ENCODE data around the gene ABCB10.
A peak's percentile ranks its signal among the peaks of the same experiment; 100 is the strongest.
"Not testable (repeated sequence)": the region's sequence is repeated elsewhere in the genome, so short reads cannot be mapped to it uniquely, and the experiment has no call there.

Gene ABCB10

GRCh38 chr1:229558460-229559335, at the start of gene ABCB10:
TSS of gene ABCB10 (minus strand) at chr1:229558707. CDS start at chr1:229558652, 55 bp downstream.
- peak; percentile 92 for DNase-seq

DNA sequence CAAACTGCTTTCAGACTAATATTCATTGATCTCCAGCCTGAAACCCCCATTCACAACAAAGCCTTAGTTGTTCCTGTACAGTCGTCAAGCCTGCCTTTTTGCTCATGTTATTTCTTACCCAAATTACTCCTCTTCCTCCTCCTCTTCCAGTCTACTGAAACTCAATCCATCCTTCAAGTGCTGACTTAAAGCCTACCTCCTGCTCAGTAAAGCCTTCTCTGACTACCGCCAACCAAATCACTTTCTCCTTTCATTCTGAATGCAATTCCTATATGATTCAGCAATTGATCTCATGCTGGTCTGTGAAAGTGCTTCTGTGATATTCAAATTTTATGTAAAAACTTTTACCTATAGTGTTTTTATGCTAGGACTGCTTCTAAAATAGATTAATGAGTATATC, 48.9 kb upstream of the ABCB10 start:
- DNase-seq: no peak

- no peak for DNase-seq
Measured at GRCh38 chr1:229603371-229604005, 45.0 kb upstream of the ABCB10 start.

DNA sequence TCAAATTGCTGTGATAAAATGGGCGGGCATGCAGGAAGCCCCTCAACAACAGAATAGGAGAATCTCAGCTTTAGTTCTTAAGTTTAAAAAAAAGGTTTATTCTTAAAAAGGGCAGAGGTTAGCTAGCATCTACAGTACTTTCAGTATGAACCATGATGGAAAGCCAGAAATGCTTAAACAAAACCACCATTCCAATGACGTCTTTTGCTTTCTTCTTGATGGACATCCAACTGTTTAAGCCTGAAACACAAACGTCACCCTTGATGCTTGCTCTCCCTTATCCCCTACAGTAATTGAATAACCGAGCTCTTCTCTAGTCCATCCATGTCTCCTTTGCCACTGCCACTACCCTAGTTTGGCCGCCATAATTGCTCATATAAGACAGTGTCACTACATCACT, 41.7 kb upstream of the ABCB10 start:
- DNase-seq: no peak

GRCh38 chr1:229599218-229599954, 40.9 kb upstream of the ABCB10 start:
- no peak for DNase-seq

DNA sequence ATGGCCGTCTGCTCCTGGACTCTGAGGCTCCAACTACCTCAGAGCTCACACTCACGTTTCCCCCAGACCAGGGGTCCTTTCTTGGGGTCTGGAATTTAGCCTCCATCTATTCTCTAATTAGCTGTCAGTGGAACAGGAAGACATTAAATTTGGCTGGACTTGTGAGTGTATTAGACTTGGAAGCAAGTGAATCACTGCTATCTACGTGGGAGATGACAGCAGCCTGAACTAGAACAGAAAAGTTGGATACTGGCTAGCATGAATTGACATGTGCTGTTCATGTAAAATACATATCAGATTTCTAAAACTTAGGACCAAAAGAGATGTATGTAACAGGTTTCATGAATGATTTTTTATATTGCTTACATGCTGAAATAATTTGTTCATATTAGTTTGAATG, 39.4 kb upstream of the ABCB10 start:
- no peak for DNase-seq

DNA sequence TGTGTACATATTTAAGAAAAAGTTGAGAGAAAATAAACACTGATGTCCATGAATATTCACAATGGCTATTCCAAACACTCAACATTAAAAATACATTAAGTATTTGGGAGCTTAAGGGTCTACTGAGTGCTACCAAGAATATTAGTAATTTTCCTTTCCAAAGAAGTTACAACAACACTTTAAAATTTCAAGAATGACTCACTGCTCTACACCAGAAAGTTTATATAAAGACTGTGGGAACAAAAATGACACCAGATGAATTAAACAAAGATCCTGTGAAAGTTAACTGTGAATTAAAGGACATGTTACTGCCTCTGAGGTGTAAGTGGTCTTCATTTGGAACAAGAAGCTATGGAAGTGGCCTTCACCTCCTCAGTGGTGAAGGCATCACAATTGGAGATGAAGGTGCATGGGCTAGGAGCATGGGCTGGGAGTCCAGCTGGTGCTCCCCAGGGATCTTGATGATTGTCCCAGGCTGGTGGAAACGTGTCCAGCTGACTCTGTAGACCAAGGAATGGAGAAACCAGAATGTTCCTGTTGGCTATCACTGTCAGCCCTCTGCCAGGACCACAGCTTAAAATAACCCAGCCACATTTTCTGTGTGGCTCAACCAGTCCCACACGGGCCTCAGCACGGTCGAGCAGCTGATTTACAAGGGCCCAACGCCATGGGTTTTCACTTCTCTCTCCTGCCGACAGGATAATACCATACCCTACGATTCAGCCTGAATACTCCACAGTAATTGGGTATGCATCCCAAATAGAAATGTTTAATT, 38.6 kb upstream of the ABCB10 start:
- no peak for DNase-seq

GRCh38 chr1:229595876-229596275, 37.4 kb upstream of the ABCB10 start:
- DNase-seq: not testable (repeated sequence)

GRCh38 chr1:229594227-229595008, 35.9 kb upstream of the ABCB10 start:
- no peak for DNase-seq

DNA sequence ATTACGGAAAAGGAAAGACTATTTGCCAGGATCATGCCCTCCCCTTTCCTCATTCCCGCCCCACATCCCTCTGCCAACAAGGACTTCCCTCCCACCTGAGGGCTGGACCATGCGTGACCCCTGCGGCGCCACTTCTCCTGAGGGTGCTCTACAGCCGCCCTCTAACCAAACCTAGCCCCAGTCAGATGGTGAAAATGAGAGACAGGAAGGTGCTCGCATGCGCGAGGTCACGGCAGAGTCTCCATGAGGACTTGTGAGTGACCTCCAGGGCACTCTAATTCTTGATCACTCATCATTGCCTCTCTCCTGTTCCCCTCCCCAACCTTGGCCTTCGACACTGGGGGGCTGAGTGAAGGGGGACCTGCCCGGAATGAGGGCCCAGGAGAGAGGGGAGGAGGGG, 35.3 kb upstream of the ABCB10 start:
- no peak for DNase-seq

DNA sequence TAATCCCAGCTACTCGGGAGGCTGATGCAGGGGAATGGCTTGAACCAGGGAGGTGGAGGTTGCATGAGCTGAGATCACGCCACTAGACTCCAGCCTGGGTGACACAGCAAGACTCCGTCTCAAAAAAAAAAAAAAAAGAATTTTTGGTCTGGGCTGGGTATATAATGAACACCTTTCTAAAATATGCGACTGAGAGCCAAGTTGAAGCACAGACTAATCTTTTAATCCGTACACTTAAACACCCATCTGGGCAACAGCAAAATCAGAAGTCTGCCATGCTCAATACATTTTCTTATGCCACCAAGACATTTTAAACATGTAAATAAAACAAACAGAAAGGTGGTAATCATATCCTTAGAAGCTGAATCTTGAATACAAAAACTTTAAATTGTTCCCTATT, 31.6 kb upstream of the ABCB10 start:
- no peak for DNase-seq

DNA sequence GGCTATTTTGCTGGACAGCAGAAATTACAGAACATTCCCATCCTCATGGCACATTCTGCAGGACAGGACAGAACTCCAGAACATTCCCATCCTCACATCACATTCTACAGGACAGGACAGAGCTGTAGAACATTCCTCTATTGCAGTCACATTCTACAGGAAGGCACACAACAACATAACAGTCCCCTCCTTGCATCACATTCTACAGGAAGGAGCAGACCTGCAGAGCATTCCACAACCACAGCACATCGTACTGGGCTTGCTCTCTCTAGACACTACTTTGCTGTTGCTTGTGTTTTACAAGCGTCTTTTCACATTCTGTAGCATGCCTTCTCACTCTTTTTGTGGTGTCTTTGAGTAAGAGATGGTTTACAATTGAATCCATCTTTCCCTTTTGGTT, 26.8 kb upstream of the ABCB10 start:
- no peak for DNase-seq

- no peak for DNase-seq
Measured at GRCh38 chr1:229582715-229583114, 24.2 kb upstream of the ABCB10 start.

DNA sequence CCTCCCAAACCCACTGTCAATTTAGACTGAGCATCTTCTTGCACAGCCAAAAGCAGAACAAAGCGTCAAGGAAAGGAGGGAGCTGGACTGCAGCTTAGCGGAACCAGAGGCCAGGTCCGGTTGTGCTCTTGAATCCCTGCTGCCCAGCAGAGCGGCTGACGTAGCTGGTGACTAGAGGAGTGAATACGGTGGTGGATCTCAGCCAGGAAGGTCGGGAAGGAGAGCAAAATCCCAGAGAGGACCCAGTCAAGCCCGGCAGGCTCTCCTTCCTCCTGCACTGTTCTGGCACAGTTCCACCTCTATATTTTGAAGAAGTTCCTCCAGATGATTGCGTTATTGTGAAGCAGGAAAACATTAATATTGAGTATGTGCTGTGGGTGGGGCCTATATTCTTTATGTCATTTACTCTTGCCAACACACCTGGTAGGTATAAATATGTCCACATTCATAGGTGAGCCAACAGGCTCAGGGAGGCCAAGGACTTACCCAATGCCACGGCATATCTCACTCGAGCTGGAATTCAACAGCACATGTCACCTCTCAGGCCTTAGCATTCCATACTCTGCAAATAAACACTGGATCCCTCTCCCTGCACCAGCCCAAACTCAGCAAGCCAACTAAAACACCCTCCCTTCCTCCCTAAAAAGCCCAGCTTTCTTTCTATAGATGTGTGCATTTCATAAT, 23.6 kb upstream of the ABCB10 start:
- no peak for DNase-seq

GRCh38 chr1:229581485-229581884, 23.0 kb upstream of the ABCB10 start:
- no peak for DNase-seq

- DNase-seq: no peak
Measured at GRCh38 chr1:229579059-229579673, 20.7 kb upstream of the ABCB10 start.

GRCh38 chr1:229578168-229579058, 19.9 kb upstream of the ABCB10 start:
- no peak for DNase-seq

DNA sequence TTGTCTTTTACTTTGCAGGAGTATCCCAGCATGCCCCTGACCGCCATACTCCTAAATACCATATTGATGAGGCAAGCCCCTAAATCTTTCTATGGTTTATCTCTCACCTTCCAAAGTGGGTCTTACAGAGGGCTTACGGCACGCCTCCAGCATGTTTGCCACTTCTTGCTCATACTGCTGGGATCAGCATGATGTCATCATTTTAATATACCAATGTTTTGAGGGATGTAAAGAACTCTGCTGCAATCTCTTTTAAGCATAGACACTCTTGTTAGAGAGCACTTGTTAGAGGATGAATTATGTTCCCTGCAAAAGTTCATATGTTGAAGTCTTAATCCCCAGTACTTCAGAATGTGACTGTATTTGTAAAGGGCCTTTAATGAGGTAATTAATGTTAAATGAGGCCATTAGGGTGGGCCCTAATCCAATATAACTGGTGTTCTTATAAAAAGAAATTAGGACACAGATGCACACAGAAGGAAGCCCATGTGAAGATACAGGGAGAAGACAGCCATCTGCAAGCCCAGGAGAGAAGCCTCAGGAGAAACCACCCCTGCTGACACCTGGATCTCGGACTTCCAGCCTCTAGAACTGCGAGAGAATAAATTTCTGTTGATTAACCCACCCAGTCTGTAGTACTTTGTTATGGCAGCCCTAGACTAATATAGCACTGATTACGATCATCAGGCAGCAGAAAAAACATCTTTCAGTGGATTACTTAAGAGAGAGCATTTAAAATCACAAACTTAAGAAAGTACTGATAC, 16.4 kb upstream of the ABCB10 start:
- DNase-seq: no peak

DNA sequence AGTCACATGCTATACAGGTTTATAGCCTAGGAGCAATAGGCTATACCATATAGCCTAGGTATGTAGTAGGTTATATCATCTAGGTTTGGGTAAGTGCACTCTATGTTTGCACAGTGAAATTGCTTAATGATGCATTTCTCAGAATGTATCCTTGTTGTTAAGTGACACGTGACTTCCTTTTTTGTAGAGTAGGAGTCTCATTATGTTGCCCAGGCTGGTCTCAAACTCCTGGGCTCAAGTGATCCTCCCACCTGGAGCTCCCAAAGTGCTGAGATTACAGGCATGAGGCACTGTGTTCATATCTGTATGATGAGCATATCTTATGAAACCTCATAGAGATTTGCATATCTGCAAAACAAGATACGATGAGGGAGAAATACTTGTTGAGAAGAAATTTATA, 13.8 kb upstream of the ABCB10 start:
- DNase-seq: no peak

All from stimulated activated naive CD4-positive, alpha-beta T cell treated with Interleukin-2 at 50 U/mL for 16 hours (primary cell).